Coronary artery (tissue), 2 donors: Measurements from ENCODE around the gene GBGT1.

Experiments
- DNase-seq: peaks from one replicate; pipeline ENCODE4 v3.0.0-alpha.2; 2017; ENCODE audit warnings: low spot score
- H3K27ac ChIP-seq, 2 donors: fragments of 200-600 bp; sonication (generic); one replicate each; pipeline ENCODE4 v1.5.1; 2016 to 2019
- H3K4me3 ChIP-seq: fragments of 200-600 bp; sonication (generic); 2 replicates; pipeline ENCODE4 v1.5.1; 2016; ENCODE audit warnings: mild to moderate bottlenecking, moderate library complexity
- TF ChIP-seq, protein P1 (sequence below): fragments of 200-600 bp; sonication (generic); IDR thresholded peaks from one replicate; pipeline ENCODE4 v1.5.1; 2019; ENCODE audit warnings: antibody characterized with exemption

GBGT1 gene

DNA sequence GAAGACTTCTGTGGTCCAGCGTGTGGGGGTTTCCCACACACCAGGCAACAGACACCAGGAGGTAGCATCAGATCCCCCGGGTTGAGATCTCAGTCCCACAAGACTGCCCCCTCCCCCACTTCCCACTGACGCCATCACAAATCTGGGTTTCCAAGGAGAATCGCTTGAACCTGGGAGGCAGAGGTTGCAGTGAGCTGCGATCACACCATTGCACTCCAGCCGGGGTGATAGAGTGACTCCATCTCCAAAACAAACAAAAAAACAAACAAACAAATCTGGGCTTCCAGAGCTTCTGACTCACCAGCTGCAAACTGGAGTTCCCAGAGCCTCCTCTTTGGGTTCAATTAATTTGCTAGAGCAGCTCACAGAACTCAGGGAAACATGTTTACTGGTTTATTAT lies 4.7 kb upstream of the GBGT1 start:
- no peak for DNase-seq
- no peak overlapping the region for H3K4me3 ChIP-seq
- no peak overlapping the region for H3K27ac ChIP-seq
- TF ChIP-seq, protein P1, sequence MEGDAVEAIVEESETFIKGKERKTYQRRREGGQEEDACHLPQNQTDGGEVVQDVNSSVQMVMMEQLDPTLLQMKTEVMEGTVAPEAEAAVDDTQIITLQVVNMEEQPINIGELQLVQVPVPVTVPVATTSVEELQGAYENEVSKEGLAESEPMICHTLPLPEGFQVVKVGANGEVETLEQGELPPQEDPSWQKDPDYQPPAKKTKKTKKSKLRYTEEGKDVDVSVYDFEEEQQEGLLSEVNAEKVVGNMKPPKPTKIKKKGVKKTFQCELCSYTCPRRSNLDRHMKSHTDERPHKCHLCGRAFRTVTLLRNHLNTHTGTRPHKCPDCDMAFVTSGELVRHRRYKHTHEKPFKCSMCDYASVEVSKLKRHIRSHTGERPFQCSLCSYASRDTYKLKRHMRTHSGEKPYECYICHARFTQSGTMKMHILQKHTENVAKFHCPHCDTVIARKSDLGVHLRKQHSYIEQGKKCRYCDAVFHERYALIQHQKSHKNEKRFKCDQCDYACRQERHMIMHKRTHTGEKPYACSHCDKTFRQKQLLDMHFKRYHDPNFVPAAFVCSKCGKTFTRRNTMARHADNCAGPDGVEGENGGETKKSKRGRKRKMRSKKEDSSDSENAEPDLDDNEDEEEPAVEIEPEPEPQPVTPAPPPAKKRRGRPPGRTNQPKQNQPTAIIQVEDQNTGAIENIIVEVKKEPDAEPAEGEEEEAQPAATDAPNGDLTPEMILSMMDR: no peak

DNA sequence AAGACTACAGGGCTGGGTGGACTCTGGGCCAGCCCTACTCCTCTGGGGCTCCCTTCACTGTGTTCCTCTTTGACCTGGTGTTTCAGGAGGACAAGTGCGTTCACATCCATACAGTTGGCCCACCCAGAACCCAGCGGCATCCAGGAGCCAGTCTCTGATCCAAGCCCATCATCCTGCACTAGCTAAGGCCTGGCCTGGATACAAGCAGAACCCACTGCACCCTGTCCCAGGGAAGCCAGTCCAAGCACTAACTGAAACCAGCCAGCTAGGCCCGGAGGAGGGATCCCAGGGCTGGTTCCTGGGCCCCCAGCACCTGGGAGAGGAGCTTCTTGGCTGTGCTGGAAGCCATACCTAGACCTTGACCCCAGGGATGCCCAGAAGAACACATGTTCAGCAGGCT lies 4.1 kb upstream of the GBGT1 start:
- DNase-seq: no peak
- TF ChIP-seq, protein P1: no peak
- Histone ChIP-seq H3K27ac (no peak overlapping the region), H3K4me3 (no peak overlapping the region)

DNA sequence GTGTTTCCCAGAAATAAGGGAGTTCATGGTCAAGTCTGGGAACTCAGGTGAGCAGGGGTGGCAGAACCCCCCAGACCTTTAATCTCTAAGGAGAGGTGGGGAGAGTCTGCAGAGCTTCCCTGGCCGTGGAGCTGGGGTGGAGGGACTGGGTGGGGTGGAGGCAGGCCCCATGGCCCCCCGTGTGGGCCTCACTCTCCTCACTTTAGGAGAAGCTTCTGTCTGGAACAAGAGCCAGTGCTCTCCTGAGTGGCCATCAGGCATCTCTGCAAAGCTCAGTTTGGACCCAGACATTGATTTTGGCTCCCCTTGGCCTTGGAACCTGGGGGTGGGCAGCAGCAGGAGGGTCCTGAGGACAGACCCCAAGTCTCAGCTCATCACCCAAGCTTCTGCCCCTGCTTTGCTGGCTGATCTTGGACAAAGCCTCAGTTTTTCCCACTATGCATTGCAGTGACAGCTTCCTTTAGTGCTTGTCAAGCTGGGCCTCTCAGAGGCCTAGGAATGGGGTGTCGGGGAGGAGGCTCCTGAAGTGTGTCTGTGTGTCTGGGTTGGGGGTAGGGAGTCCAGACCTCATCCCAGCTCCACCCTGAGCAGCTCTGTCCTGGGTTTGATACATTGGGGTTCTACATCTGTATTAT lies 3.5 kb upstream of the GBGT1 start:
- Histone ChIP-seq H3K4me3 (no peak overlapping the region), H3K27ac (no peak overlapping the region)
- TF ChIP-seq, protein P1: no peak
- DNase-seq: peak; percentile 50

DNA sequence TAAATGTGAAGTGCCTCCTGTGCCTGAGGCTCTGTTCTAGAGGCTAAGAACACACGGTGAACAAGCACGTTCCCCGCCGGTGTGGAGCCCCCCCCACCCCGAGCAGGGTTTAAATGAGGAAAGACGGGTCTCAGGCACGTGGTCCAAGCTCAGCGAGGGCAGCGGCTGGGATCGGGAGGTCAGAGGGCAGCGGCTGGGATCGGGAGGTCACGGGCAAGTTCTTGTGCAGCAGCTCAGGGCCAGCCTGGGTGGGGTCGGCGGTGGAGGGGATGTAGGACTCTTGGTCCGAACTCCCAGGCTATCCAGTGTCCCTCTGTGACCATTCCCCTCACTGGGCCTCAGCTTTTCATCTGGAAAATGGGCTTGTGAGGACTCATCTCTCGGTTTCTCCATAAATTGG lies 2.7 kb upstream of the GBGT1 start:
- TF ChIP-seq, protein P1: no peak
- no peak overlapping the region for H3K4me3 ChIP-seq
- DNase-seq: peak; percentile 73

DNA sequence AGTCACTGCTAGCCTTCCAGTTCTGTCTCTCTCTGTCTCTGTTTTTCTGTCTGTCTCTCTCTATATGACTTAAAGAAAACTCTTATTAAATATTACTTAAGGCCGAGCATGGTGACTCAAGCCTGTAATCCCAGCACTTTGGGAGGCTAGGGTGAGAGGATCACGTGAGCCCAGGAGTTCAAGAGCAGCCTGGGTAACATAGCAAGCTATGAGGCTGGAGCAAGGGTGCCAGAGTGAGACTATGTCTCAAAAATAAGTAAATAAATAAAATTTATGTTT lies 1.7 kb upstream of the GBGT1 start:
- no peak for DNase-seq
- no peak overlapping the region for H3K27ac ChIP-seq
- TF ChIP-seq, protein P1: no peak

More for the DNA sequence above, 2.7 kb upstream of the GBGT1 start:
- H3K27ac ChIP-seq: no peak overlapping the region

DNA sequence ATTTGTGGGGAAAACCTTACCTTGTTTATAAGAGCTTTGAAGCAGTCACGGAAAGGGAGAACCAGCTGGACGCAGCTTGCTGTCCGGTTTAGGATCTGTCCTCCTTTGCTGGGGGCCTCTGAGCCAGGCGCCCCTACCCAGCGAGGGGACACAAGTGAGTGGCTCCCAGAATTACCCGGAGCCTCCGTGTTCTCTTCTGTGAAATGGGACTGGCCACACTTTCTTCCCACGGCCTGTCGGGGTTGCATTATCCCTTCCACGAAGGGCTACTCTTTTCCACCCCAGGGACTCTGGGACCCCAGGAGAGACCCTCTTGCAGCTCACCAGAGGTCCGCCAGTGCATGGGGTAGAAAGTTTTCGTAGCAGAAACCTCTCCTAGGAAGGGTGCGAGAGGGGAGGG lies 477 bp upstream of the GBGT1 start:
- DNase-seq: no peak

More for the DNA sequence above, 1.7 kb upstream of the GBGT1 start:
- H3K4me3 ChIP-seq: no peak overlapping the region

More for the DNA sequence above, 477 bp upstream of the GBGT1 start:
- peak overlapping the region; percentile 19 to 72 for H3K27ac ChIP-seq
- TF ChIP-seq, protein P1: no peak
- H3K4me3 ChIP-seq: peak overlapping the region; percentile 76
